HG03280 (cell line): Measurements from ENCODE around the gene PRCP.
"Not testable (repeated sequence)": the region's sequence is repeated elsewhere in the genome, so short reads cannot be mapped to it uniquely, and the experiment has no call there.

ENCODE experiments used
- ATAC-seq: cut with Tn5 transposase; IDR thresholded peaks from one replicate; pipeline ENCODE4 v1.9.1; 2021; ENCODE audit warnings: mild to moderate bottlenecking, moderate library complexity; ENCODE audit not compliant: unreplicated experiment

PRCP gene

GRCh38 chr11:82900277-82901164 lies at the start of gene PRCP:
PRCP (minus strand) TSS chr11:82900430; CDS start chr11:82900402, 28 bp downstream.
- ATAC-seq, result peak; percentile 79

GRCh38 chr11:82949352-82949751 lies 49.1 kb upstream of the PRCP start:
- no peak for ATAC-seq

- ATAC-seq, result no peak
Observed at GRCh38 chr11:82945682-82946081, 45.5 kb upstream of the PRCP start.

- not testable (repeated sequence) for ATAC-seq
Observed at GRCh38 chr11:82945041-82945440, 44.8 kb upstream of the PRCP start.

GRCh38 chr11:82944198-82944597 lies 44.0 kb upstream of the PRCP start:
- no peak for ATAC-seq

GRCh38 chr11:82943430-82943829 lies 43.2 kb upstream of the PRCP start:
- not testable (repeated sequence) for ATAC-seq

- ATAC-seq, result no peak
Observed at GRCh38 chr11:82942376-82942775, 42.1 kb upstream of the PRCP start.

GRCh38 chr11:82939456-82939855 lies 39.2 kb upstream of the PRCP start:
- ATAC-seq, result no peak

GRCh38 chr11:82937554-82937953 lies 37.3 kb upstream of the PRCP start:
- ATAC-seq, result no peak

- no peak for ATAC-seq
Observed at GRCh38 chr11:82936261-82936660, 36.0 kb upstream of the PRCP start.

GRCh38 chr11:82932564-82932963 lies 32.3 kb upstream of the PRCP start:
- ATAC-seq, result no peak

GRCh38 chr11:82930734-82931133 lies 30.5 kb upstream of the PRCP start:
- ATAC-seq, result no peak

- ATAC-seq, result no peak
Observed at GRCh38 chr11:82930229-82930628, 30.0 kb upstream of the PRCP start.

GRCh38 chr11:82929121-82929520 lies 28.9 kb upstream of the PRCP start:
- ATAC-seq, result no peak

- peak; percentile 68 for ATAC-seq
Observed at GRCh38 chr11:82927264-82927880, 27.1 kb upstream of the PRCP start.

- no peak for ATAC-seq
Observed at GRCh38 chr11:82924522-82925224, 24.4 kb upstream of the PRCP start.

GRCh38 chr11:82922396-82923173 lies 22.4 kb upstream of the PRCP start:
- ATAC-seq, result not testable (repeated sequence)

GRCh38 chr11:82920227-82920626 lies 20.0 kb upstream of the PRCP start:
- not testable (repeated sequence) for ATAC-seq

- not testable (repeated sequence) for ATAC-seq
Observed at GRCh38 chr11:82919786-82920185, 19.6 kb upstream of the PRCP start.

GRCh38 chr11:82909015-82909640 lies 8.9 kb upstream of the PRCP start:
- no peak for ATAC-seq
